VCaP (cell line): ENCODE data around the gene LAMA3.
A peak's percentile ranks its signal among the peaks of the same experiment; 100 is the strongest.
"Not testable (repeated sequence)": the region's sequence is repeated elsewhere in the genome, so short reads cannot be mapped to it uniquely, and the experiment has no call there.

Experiments
- H3K27ac ChIP-seq: fragments of 450-650 bp; 2 replicates; pipeline ENCODE4 v1.5.1; 2017
- TF ChIP-seq, protein P1 (sequence below): fragments of 450-650 bp; conservative IDR thresholded peaks from 2 replicates; pipeline ENCODE4 v1.5.1; 2017; ENCODE audit warnings: mild to moderate bottlenecking, moderate library complexity

The LAMA3 gene

DNA sequence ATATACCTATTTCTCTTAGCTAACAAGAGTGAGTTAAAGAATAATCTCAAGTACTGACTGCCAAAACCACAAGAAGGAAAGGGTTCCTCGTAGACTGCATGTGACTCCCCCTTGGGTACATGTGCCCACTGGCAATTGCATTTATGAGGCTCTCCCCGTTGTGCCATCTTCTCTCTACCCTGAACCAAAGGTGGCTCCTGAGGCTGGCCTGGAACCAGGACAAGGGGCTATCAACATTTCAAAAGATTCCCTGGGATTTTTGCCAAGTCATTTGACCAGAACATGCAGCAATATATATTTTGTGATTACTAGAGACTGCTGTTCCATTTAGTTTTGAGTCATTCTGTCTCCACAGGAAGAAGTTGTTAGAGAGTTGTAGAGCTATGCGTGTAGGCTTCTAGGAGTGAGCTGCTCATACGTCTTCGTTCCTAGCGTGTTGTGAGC lies 45.8 kb downstream of the LAMA3 start:
- TF ChIP-seq, protein P1, sequence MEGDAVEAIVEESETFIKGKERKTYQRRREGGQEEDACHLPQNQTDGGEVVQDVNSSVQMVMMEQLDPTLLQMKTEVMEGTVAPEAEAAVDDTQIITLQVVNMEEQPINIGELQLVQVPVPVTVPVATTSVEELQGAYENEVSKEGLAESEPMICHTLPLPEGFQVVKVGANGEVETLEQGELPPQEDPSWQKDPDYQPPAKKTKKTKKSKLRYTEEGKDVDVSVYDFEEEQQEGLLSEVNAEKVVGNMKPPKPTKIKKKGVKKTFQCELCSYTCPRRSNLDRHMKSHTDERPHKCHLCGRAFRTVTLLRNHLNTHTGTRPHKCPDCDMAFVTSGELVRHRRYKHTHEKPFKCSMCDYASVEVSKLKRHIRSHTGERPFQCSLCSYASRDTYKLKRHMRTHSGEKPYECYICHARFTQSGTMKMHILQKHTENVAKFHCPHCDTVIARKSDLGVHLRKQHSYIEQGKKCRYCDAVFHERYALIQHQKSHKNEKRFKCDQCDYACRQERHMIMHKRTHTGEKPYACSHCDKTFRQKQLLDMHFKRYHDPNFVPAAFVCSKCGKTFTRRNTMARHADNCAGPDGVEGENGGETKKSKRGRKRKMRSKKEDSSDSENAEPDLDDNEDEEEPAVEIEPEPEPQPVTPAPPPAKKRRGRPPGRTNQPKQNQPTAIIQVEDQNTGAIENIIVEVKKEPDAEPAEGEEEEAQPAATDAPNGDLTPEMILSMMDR, result no peak
- no peak overlapping the region for H3K27ac ChIP-seq

DNA sequence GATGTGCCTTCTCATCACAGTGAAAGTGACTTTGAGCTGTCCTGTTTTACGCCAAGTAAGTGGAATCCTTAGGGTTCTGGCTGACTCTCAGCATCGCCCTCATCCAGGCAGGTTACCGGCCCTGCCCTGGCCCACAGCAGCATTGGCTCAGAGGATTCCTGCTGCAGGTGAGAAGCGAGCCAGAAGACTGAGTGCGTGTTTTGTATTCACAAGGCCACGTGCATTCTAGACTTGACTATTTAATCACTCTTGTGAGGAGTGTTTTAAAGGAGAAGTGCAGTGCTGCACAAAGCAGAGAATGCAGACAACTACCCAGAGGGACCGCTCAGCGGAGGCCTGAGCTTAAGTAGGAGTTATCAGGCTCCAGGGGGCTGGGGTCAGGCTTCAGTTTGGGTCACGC lies 48.3 kb downstream of the LAMA3 start:
- H3K27ac ChIP-seq, result no peak overlapping the region
- TF ChIP-seq, protein P1, result no peak

DNA sequence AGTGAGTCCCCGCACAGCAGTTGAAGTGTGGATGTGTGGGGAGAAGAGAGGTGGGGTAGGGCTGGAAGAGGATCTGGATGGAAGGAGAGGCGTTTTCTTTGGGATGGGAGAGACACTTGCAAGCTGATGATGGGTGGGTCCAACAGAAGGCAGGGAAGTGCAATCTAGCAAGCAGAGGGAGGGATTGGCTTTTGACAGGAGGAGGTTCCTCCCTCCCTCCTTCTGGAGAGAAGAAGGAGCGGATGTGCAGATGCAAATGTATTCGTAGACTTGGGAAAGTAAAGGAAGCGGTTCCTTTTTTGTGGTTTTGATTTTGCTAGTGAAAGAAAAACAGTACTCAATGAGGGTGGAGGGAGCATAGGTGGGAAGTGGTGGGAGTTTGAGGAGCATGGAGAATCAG lies 48.9 kb downstream of the LAMA3 start:
- TF ChIP-seq, protein P1, result no peak
- no peak overlapping the region for H3K27ac ChIP-seq

DNA sequence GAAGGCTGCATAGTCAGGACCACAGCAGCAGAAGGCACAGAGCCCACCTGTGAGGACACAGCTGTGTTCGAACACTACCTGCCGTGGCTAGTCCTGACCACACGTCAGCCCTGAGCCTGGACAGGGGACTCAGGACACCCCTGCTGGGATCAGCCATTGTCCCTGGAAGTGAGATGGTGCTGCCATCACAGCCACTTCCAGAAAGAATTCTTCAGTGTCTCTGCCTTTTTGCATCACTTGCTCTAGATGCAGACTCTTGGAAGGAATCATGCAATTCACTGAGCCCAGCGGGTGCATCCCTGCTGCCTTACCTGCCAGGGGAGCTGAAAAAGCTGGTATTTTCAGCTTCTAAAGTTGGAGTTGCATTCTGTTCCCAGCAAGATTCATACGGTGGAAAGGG lies 49.3 kb downstream of the LAMA3 start:
- TF ChIP-seq, protein P1, result no peak
- H3K27ac ChIP-seq, result no peak overlapping the region

DNA sequence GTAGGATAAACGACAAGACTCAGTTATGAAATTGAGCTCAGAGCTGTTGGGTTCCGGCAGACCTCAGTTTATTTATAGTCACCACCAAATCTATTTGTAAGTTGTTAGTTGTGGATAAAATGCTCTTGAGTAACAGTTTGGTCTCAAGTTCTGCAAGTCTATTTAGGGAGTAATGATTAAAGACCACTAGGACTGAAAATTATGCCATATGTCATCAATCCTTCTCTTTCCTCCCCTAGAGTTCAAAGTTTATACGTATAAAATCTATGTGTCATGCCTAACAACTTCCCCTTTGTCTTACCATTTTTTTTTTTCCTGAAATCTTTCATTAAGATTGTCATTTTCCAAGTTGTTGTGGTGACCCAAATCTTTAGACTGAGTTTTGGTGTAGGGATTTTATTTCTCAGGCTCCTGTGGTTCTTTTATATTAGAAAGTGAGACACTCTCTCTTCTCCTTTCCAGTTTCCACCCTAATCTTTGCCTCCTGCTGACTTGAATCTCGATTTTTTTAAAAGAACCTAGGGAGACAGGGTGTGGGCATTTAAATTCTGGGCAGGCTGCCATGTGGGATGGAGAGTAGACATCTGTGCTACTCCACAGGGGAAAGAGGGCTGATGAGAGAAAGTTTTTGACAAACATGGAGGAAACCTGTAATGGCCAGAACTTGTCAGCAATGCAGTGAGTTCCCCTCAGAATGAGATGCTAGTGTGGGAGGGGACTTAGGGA lies 51.0 kb downstream of the LAMA3 start:
- H3K27ac ChIP-seq, result no peak overlapping the region
- TF ChIP-seq, protein P1, result no peak

DNA sequence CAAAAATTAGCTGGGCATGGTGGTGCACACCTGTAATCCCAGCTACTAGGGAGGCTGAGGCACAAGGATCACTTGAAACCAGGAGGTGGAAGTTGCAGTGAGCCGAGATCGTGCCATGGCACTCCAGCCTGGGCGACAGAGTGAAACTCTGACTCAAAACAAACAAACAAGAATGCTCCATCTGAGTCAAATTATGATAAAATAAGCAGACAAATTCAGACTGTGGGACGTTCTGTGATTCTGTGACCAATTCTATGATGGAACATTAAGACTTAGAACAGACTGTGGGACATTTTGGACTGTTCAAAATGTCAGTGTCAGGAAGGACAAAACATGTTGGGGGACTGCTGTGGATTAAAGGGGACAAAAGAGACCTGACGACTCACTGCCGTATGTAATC lies 52.7 kb downstream of the LAMA3 start:
- H3K27ac ChIP-seq, result not testable (repeated sequence)

DNA sequence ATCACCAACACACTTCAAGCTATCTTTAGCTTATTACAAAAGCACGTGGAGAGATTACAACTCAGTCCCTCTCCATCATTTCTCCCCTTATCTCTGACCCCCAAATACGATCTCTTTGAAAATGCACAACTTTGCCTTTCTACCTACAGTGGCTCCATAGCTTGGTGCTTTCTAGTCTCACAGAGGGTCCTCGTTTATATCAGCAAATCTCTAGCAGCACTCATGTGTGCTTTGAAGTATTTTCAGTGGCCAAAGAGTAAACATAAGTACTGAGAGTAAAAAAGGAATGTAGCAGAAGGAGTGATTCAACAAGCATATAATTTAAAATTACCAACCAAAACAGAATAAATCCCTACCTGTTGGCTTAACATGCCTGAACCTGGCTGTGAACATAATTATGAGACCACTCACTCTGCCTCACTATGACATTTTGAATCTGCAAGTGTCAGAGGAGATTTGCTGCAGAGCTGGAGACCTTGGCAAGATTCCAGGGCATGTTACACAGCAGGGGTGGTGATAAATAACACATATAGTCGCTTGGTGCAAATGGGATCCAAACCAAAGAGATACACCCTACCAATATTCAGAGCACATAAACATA lies 54.6 kb downstream of the LAMA3 start:
- TF ChIP-seq, protein P1, result no peak
- peak overlapping the region; percentile 30; the same call in 1 of the 2 replicates for H3K27ac ChIP-seq

DNA sequence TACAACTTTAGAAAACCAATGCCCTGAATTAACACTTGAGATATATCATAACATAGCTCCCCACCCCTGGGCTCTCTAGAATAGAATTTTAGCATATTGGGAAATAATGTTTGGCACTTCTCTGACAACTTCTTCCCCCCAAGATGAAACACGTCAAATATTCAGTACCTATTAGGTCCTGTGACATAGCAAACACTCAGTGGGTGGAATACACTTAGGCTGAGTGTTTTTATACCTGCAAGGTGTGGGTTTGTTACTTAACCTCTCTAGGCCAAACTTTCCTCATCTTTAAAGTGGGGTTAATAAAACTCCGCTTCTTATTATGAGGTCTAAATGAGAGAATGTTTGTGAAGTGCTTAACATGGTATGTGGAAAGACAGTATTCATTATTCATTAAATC lies 56.1 kb downstream of the LAMA3 start:
- TF ChIP-seq, protein P1, result no peak
- no peak overlapping the region for H3K27ac ChIP-seq
